Esophagus muscularis mucosa (tissue), 4 donors: ENCODE results near the gene ATP7B.

Experiments
- CTCF ChIP-seq, 3 experiments: fragments of 200-600 bp in 2 of 3; fragments of 450-650 bp in 1 of 3; sonication (generic) in 2 of 3; IDR thresholded peaks; one replicate each; pipeline ENCODE4 v1.5.1; 2017 to 2019; ENCODE audit warnings: antibody characterized with exemption in 3 of 3, mild to moderate bottlenecking in 2 of 3, moderate library complexity in 1 of 3
- EP300 ChIP-seq: sonication (generic); formaldehyde crosslinking; IDR thresholded peaks from one replicate; pipeline ENCODE4 v1.6.1; 2017; ENCODE audit warnings: antibody characterized with exemption
- POLR2A ChIP-seq: fragments of 450-650 bp; IDR thresholded peaks from one replicate; pipeline ENCODE4 v1.6.1; 2017; ENCODE audit warnings: antibody characterized with exemption, moderate library complexity, mild to moderate bottlenecking, low read depth
- POLR2AphosphoS5 ChIP-seq, 2 donors: sonication (generic); formaldehyde crosslinking; IDR thresholded peaks; one replicate each; pipeline ENCODE4 v1.6.1; 2017; ENCODE audit warnings: antibody characterized with exemption in 2 of 2

- TF ChIP-seq POLR2A (no peak), CTCF (IDR thresholded peaks at IDR 0.05) (no peak), POLR2AphosphoS5 (IDR thresholded peaks at IDR 0.05) (no peak), EP300 (no peak)
These were observed 118.6 kb downstream of the ATP7B start for GRCh38 chr13:51892657-51893056.
